Type B pancreatic cell (in vitro differentiated cells): ENCODE data around the gene LRP6. TPM values are rescaled to one million over a fixed set of nuclear protein-coding genes. Genes with fewer than 3 reads are reported as not detected.

Source experiments
- DNase-seq: peaks from one replicate; pipeline ENCODE4 v3.0.0; 2021; ENCODE audit warnings: mixed read lengths; ENCODE audit not compliant: unreplicated experiment; ENCODE audit errors: extremely low spot score
- H3K27ac Mint-ChIP-seq: 2 replicates; pipeline ENCODE4 v1.8.0; 2021; ENCODE audit warnings: mild to moderate bottlenecking, mixed read lengths
- H3K27me3 Mint-ChIP-seq: 2 replicates; pipeline ENCODE4 v1.8.0; 2021; ENCODE audit warnings: mixed read lengths
- H3K36me3 Mint-ChIP-seq: 2 replicates; pipeline ENCODE4 v1.8.0; 2021; ENCODE audit warnings: mixed read lengths
- H3K4me1 Mint-ChIP-seq: one replicate; pipeline ENCODE4 v1.8.0; 2021; ENCODE audit warnings: mixed read lengths; ENCODE audit not compliant: unreplicated experiment
- H3K4me3 Mint-ChIP-seq: 2 replicates; pipeline ENCODE4 v1.8.0; 2021; ENCODE audit warnings: mild to moderate bottlenecking, mixed read lengths
- H3K9me3 Mint-ChIP-seq: 2 replicates; pipeline ENCODE4 v1.8.0; 2021; ENCODE audit warnings: mixed read lengths
- total RNA-seq: library from RNA; stranded (reverse); gene quantifications from 2 replicates; pipeline ENCODE4 v1.2.1, GENCODE V29; 2021; ENCODE audit warnings: low replicate concordance
- TF ChIP-seq, protein P1 (sequence below): fragments of 200-600 bp; sonication (generic); conservative IDR thresholded peaks from 2 replicates; pipeline ENCODE4 v1.5.0; 2021; ENCODE audit warnings: antibody characterized with exemption, mild to moderate bottlenecking

Gene LRP6
- total RNA-seq, 1 donor from 2014 or later, result 57.7 TPM

DNA sequence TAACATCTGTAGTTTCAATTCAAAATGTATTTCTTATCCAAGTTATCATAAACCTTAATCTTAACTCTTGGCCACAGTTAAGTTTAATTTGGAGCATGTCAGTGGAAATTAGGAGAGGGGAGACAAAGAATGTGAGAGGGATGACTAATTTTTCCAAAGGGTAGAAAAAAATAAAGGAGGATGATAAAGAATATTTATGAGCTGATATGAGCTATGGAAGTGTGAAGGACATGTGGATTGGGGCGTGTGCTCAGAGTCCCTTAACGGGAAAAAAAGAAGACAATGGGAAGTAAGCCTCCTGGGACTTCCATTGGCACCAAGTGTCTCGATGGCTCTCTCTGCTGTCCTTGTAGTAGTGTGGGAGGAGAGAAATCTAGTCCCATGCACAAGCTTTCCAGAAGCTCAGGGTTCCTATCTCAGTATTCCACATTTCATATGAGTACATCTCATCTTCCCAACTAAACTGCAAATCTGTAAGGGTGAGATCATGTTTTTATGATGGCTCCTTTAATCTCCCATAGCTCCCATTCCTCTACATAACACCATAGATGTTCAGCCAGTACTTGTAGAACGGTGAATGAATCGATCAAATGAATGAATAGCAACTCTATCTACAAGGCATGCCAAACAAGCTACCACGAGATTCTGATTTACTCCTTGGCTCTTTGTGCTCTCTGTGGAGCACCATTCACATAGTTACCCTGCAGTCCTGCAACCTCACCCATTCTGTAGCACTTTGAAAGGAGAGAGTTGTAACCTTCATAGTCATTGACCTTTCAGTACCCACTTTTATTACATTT, 168.8 kb downstream of the LRP6 start:
- Mint-ChIP-seq H3K9me3 (no peaks in the 10 kb centered on the region), H3K27ac (no peak overlapping the region), H3K36me3 (peaks cover 38% of the 10 kb centered on the region), H3K4me3 (no peak overlapping the region), H3K27me3 (no peaks in the 10 kb centered on the region), H3K4me1 (no peaks in the 10 kb centered on the region)
- no peak for DNase-seq
- TF ChIP-seq, protein P1, sequence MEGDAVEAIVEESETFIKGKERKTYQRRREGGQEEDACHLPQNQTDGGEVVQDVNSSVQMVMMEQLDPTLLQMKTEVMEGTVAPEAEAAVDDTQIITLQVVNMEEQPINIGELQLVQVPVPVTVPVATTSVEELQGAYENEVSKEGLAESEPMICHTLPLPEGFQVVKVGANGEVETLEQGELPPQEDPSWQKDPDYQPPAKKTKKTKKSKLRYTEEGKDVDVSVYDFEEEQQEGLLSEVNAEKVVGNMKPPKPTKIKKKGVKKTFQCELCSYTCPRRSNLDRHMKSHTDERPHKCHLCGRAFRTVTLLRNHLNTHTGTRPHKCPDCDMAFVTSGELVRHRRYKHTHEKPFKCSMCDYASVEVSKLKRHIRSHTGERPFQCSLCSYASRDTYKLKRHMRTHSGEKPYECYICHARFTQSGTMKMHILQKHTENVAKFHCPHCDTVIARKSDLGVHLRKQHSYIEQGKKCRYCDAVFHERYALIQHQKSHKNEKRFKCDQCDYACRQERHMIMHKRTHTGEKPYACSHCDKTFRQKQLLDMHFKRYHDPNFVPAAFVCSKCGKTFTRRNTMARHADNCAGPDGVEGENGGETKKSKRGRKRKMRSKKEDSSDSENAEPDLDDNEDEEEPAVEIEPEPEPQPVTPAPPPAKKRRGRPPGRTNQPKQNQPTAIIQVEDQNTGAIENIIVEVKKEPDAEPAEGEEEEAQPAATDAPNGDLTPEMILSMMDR, result no peak

DNA sequence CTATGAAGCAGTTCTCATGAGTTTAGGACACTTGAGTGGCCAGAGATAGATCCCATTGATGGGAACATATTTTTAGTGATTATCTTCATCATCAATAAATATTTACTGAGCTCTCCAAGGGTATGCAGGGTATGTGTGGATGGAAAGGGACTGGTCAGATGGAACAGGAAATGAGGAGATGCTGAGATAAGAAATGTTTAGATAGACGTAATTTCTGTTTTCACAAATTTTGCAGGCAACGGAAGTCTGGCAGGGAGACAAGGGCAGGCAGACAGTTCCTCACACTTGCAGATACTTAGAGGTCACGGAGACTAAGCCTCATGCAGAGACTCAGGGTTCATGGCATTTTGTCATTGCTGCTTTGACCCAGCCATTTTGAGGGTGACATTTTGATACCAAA, 171.8 kb downstream of the LRP6 start:
- no peak for DNase-seq
- no peaks in the 10 kb centered on the region for H3K9me3 Mint-ChIP-seq
- peaks cover 37% of the 10 kb centered on the region for H3K36me3 Mint-ChIP-seq
- no peak overlapping the region for H3K27ac Mint-ChIP-seq
- H3K4me3 Mint-ChIP-seq, result no peak overlapping the region
- H3K27me3 Mint-ChIP-seq, result no peaks in the 10 kb centered on the region
- H3K4me1 Mint-ChIP-seq, result no peaks in the 10 kb centered on the region
- TF ChIP-seq, protein P1, result no peak

DNA sequence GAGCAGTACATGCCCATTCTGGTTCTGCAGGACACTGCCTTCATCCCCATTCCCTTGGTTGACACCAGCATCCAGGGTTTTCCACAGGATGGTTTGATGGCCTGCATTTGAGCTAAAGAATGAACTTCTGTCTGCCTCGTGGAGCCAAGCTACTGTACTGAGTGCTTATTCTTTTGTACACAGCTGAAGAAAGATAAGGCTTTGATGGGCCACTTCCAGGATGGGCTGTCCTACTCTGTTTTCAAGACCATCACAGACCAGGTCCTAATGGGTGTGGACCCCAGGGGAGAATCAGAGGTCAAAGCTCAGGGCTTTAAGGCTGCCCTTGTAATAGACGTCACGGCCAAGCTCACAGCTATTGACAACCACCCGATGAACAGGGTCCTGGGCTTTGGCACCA, 172.4 kb downstream of the LRP6 start:
- H3K27me3 Mint-ChIP-seq, result no peaks in the 10 kb centered on the region
- no peak overlapping the region for H3K4me3 Mint-ChIP-seq
- H3K4me1 Mint-ChIP-seq, result no peaks in the 10 kb centered on the region

DNA sequence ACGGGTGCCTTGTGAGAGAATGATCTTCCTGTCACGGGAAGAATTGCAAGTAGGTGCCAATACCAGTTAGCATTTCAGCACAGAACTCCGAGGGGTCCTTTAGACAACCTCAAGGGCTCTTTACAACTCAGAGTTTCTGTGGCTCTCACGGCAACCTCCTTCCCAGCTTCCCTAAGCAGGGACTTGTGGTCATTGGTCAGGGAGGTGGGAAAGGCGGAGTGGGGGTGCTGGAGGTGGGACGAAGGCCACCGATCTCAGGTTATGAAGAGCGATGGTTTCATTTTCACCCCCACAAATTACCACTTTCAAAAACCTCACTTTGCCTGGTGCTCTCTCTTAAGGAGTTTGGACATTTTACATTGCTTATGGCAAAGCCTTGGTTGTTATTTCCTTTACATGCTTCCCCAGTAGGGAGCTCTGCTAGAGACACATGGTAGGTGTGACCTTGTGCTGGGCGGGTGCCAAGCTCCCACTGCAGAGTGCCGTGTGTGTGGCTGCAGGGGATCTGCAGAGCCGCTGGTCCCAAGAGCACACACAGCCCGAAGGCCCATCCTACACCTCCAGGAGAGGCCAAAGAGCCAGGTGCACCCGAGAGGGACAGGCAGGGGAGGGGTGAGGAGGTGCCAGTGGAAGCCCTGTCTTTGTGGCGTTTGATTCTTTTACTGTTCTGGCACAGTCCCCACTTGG, 174.7 kb downstream of the LRP6 start:
- Mint-ChIP-seq H3K27me3 (no peaks in the 10 kb centered on the region), H3K4me1 (peaks cover 10% of the 10 kb centered on the region), H3K27ac (no peak overlapping the region), H3K4me3 (no peak overlapping the region), H3K36me3 (peaks cover 14% of the 10 kb centered on the region), H3K9me3 (no peaks in the 10 kb centered on the region)
- DNase-seq, result no peak
- TF ChIP-seq, protein P1, result no peak

More for the DNA sequence above, 172.4 kb downstream of the LRP6 start:
- Mint-ChIP-seq H3K27ac (no peak overlapping the region), H3K36me3 (peaks cover 33% of the 10 kb centered on the region), H3K9me3 (no peaks in the 10 kb centered on the region)
- TF ChIP-seq, protein P1, result no peak
- no peak for DNase-seq

DNA sequence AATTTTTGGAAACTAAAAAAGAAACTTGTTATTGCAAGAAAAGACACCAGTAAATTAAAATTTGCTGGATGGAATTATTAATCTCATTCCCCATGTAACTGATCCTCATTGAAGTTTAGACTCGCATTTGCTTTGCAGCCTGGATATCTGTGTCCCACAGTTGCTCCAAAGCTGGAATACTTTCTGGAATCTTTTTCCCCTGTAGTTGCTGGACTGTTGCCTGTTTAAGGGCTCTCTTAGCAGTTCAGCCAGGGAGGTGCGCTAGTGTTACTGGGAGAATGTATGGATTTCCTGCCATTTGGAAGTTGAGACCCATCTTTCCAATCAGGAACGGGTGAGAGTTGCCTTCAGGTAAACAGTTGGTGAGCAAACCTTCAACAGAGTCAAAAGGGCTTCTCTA, 175.8 kb downstream of the LRP6 start:
- Mint-ChIP-seq H3K4me3 (no peak overlapping the region), H3K9me3 (no peaks in the 10 kb centered on the region), H3K27ac (no peak overlapping the region), H3K4me1 (peaks cover 19% of the 10 kb centered on the region), H3K27me3 (no peaks in the 10 kb centered on the region), H3K36me3 (peaks cover 13% of the 10 kb centered on the region)
- no peak for DNase-seq
- TF ChIP-seq, protein P1, result no peak
